ENCODE measurements around the gene HLA-A.
A peak's percentile ranks its signal among the peaks of the same experiment; 100 is the strongest.

Gene HLA-A

DNA sequence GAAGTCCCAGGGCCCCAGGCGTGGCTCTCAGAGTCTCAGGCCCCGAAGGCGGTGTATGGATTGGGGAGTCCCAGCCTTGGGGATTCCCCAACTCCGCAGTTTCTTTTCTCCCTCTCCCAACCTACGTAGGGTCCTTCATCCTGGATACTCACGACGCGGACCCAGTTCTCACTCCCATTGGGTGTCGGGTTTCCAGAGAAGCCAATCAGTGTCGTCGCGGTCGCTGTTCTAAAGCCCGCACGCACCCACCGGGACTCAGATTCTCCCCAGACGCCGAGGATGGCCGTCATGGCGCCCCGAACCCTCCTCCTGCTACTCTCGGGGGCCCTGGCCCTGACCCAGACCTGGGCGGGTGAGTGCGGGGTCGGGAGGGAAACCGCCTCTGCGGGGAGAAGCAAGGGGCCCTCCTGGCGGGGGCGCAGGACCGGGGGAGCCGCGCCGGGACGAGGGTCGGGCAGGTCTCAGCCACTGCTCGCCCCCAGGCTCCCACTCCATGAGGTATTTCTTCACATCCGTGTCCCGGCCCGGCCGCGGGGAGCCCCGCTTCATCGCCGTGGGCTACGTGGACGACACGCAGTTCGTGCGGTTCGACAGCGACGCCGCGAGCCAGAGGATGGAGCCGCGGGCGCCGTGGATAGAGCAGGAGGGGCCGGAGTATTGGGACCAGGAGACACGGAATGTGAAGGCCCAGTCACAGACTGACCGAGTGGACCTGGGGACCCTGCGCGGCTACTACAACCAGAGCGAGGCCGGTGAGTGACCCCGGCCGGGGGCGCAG is at the start of gene HLA-A:
TSS of gene HLA-A (plus strand) at position 258 of the 778 bp plus-strand sequence. CDS start at position 280, 22 bp downstream.
- DNase-seq: peak; percentile 94

DNA sequence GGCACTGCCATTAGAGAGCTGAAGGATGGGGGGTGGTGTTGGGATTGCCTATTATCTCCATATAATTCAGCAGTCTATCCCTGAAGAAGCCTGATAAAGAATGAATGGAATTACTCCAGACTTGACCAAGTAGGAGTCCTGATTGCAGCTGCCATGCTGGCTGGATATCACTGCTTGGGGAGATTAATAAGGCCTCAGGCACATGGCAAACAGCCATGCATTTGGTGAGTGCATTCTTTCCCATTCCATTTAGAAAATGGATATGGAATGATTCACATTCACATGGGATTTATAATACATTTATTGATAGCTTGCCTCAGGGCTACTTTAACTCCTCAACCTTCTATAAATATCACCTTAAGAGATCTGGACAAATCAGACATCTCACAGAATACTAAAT is 49.6 kb upstream of the HLA-A start:
- DNase-seq: no peak

DNA sequence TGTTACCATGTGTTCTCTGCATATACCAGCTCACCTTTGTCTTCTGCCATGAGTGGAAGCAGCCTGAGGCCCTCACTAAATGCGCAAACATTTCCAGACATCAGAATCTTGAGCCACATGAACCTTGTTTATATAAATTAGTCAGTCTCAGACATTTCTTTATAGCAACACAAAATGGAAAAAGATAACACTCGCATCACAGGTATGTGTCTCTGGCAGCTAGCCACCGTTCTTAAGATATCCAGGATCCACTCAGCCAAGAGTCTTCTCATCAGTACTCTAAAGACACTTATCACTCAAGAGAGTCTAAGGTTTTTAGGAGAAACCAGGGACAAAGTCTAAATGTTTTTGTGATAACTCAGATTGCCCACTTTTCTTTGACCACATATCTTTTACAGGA is 43.1 kb upstream of the HLA-A start:
- DNase-seq: no peak

DNA sequence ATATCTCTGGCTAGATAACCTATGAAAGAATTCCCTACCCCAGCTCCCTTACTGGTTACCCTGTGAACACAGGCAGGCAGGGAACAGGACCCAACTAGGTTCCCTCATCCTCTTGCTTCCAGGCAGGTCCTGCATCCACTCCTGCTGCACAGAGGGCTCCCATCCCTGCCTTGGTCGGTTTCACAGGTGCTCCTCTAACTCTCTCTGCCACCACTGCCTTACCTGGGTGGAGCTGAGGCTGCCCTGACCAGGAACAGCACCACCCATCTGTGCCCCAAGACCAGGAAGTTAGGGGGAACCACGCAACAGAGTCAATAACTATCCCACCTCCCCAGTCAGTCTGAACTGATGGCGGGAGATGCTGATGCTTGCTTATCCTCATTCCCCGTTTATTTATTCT is 37.0 kb upstream of the HLA-A start:
- DNase-seq: no peak

GRCh38 chr6:29907637-29908340 is 34.5 kb upstream of the HLA-A start:
- no peak for DNase-seq

DNA sequence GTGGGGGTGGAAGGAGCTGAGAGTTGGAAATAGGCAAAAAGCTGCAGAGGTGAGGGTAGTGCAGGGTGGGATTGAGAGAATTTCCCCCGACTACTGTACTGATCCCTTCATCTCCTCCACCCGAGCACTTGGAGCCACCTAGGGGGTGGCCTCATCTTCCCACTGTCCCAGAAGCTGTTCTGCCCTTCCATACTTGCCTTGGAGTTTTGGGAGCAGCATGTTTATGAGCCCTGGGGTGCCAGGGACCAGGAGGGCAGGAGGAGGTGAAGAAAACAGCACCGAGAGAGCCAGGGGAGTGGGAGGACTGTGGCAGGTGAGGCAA is 34.0 kb upstream of the HLA-A start:
- no peak for DNase-seq

DNA sequence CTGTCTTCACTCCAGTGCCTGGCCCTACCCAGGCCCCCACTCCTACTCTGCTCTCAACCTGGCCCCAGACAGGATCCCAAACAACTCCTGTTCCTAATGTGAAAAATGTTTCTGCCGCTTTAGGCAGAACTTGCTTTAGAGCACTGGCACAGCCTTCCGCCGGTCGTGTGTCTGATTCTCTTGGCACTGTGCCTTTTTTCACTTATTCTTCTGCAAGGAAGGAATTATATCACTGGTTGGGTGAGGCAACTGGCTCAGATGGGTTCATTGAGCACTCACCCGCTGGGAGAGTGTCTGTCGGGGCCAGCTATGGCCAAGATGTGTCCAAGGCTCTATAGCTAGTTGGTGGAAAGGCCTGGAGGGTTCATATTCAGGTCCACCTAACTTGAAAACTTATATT is 33.6 kb upstream of the HLA-A start:
- no peak for DNase-seq

GRCh38 chr6:29909985-29910384 is 32.3 kb upstream of the HLA-A start:
- no peak for DNase-seq

- no peak for DNase-seq
These were observed 29.5 kb upstream of the HLA-A start for GRCh38 chr6:29912840-29913239.

DNA sequence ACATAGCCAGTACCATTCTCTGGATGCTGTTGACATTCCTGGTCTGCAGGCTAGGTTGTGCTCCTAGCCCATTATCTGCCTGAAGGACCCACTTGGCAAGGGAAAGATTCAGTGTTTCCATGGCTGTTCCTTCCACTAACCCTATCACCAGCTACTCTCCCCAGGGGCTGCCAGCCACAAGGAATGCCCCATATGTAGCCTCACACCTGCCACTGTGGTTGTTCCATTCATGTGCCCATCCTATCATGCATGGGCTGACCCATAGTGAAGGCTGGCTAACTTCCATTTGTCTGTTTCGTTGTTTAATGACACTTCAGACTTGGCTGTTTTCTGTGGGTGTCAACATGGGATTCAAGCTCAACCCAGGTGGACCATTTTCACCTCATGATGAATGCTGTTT is 25.6 kb upstream of the HLA-A start:
- DNase-seq: no peak

GRCh38 chr6:29917857-29918256 is 24.5 kb upstream of the HLA-A start:
- no peak for DNase-seq

DNA sequence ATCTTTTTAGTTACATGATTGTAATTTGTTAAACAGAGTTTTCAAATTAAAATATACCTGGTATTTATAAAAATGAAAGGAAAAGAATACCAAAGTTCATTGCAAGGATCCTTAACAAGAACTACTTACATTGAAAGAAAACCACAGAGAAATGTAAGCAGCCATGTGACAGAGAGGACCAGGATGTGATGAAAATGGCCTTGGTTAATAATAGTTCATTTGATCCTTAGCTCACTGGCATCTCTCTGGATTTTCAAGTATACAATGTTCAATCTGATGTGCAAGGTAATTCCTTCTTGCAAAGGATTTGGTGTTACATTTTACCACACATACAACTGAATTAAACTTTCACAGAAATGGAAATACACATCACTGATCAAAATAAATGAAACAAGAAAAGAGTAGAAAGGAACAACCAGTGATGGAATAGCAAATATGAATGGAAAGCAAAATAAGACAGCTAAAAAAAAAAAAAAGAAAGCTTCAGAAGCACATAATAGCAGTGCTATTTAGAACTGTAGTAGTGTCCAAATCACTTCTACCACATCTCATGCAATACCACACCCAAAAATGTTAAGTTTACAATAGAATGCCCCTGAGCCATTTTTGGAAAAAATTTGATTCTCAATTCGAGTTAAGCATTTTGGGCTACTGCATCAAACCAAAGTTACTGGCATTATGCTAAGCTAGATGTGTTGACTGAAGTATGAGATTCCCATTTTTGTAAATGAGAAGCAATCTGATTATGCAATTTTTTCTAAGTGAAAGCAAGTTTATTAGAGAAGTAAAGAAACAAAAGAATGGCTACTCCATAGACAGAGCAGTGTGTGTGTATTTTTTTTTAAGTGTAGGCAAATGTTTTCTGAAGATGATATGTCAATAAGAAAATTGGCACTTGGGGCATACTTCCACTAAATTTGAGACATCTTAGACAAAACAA is 22.6 kb upstream of the HLA-A start:
- DNase-seq: no peak

GRCh38 chr6:29924287-29924686 is 18.0 kb upstream of the HLA-A start:
- DNase-seq: no peak

DNA sequence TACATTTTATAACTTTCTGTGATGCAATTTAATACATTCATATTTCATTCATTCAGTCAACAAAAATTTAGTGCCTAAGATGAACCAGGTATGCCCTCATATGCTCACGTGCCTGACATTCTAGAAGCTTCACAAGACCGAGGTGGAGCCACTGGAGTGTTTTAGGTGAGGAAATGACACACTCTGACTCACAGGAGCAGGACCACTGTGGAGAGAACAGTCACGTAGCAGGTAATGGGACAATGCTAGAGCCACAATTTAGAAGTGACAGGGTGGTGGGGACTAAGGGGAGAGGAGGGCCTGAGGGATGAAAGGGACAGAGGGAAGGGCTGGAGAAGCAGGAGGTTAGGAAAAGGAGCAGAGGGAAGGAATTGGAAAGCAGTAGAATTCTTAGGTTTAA is 17.6 kb upstream of the HLA-A start:
- peak; percentile 39 for DNase-seq

DNA sequence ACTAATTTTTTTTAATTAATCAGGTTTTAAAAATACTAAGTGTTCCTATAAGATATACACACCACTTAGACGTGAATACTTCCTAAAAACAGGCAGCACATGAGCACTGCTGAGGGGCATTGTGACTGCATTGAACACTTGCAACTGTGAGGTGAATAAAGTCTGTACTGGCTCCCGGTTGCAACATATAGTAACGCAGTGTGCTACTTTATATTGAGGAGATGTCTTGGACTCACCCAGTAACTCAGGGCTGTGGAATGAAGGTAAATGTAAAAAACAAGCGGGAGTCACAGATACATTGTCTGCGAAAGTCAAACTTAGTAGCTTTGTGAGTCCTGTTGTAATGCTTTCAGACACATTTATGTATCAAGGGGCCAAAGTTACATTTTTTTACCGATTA is 17.0 kb upstream of the HLA-A start:
- DNase-seq: no peak

- DNase-seq: no peak
These were observed 16.5 kb upstream of the HLA-A start for GRCh38 chr6:29925727-29926412.

DNA sequence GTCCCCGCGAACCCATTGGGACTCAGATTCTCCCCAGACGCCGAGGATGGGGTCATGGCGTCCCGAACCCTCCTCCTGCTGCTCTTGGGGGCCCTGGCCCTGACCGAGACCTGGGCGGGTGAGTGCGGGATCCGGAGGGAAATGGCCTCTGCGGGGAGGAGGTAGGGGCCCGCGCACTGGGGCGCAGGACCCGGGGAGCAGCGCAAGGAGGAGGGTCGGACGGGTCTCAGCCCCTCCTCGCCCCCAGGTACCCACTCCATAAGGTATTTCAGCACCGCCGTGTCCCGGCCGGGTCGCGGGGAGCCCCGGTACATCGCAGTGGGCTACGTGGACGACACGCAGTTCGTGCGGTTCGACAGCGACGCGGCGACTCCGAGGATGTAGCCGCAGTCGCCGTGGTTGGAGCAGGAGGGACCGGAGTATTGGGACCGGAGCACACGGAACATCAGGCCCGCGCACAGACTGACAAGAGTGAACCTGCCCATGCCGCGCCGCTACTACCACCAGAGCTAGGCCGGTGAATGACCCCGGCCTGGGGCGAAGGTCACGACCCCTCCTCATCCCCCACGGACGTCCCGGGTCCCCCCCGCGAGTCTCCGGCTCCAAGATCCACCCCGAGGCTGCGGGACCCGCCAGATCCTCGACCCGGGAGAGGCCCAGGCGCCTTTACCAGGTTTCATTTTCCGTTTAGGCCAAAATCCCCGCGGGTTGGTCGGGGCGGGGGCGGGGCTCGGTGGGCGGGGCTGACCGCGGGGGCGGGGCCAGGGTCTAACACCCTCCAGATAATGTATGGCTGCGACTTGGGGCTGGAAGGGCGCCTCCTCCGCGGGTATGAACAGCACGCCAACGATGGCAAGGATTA is 15.7 kb upstream of the HLA-A start:
- peak; percentile 87 for DNase-seq

DNA sequence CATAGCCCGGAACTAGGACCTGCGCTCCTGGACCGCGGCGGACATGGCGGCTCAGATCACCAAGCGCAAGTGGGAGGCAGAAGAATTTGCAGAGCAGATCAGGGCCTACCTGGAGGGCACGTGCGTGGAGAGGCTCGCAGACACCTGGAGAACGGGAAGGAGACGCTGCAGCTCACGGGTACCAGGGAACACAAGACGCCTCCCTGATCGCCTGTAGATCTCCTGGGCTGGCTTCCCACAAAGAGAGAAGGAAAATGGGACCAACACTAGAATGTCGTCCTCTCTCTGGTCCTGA is 15.1 kb upstream of the HLA-A start:
- DNase-seq: no peak

DNA sequence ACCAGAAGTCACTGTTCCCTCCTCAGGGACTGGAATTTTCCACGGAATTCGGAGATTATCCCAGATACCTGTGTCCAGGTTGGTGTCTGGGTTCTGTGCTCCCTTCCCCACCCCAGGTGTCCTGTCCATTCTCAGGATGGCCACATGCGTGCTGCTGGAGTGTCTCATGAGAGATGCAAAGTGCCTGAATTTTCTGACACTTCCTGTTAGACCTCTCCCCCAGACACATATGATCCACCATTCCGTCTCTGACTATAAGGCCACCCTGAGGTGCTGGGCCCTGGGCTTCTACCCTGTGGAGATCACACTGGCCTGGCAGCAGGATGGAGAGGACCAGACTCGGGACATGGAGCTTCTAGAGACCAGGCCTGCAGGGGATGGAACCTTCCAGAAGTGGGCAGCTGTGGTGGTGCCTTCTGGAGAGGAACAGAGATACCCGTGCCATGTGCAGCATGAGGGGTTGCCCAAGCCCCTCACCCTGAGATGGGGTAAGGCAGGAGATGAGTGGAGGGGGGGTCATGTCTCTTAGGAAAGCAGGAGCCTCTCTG is 14.4 kb upstream of the HLA-A start:
- no peak for DNase-seq

GRCh38 chr6:29930047-29930446 is 12.3 kb upstream of the HLA-A start:
- peak; percentile 8 for DNase-seq

DNA sequence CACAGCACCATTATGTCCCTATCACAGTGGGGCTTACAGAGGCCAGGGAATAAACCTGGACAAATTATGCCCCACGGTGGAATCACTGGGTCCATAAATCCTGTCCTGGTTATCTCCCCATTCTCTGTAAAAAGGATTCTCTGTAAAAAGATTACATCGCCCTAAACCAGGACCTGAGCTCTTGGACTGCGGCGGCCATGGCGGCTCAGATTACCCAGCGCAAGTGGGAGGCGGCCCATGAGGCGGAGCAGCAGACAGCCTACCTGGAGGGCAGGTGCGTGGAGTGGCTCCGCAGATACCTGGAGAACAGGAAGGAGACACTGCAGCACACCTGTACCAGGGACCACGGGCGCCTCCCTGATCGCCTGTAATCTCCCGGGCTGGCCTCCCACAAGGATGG is 8.4 kb upstream of the HLA-A start:
- no peak for DNase-seq

Measured in stimulated activated CD8-positive, alpha-beta memory T cell treated with anti-CD3 and anti-CD28 coated beads, Interleukin-4, amount 100 ng/mL, for 48 hours (primary cell).